Measurements from ENCODE around the gene REST.

The REST gene

GRCh38 chr4:56906489-56907393, 959 bp upstream of the REST start:
- Histone ChIP-seq H3K4me1 (ENCODE audit: low read depth, poor library complexity, severe bottlenecking) (peaks cover 22% of the 10 kb centered on the region), H3K4me3 (IDR thresholded peaks at IDR 0.05; ENCODE audit: insufficient read depth, low read depth, low read length) (peak overlapping the region; percentile 73), H2AFZ (ENCODE audit: low read depth) (peak overlapping the region; percentile 90), H3K27ac (no peak overlapping the region), H3K4me2 (peak overlapping the region; percentile 82), H3K79me2 (ENCODE audit: insufficient read depth, low read depth) (peaks cover 28% of the 10 kb centered on the region), H3K9ac (no peak overlapping the region), H4K20me1 (ENCODE audit: insufficient read depth) (no peaks in the 10 kb centered on the region), H3K36me3 (ENCODE audit: insufficient read depth) (peaks cover 2% of the 10 kb centered on the region; the same call in 1 of the 2 replicates), H3K27me3 (ENCODE audit: insufficient read depth, low read depth) (peaks cover 3% of the 10 kb centered on the region; the same call in 1 of the 2 replicates)
- TF ChIP-seq CTCF (conservative IDR thresholded peaks at IDR 0.05; ENCODE audit: low read depth, low read length): no peak

- peaks cover 38% of the 10 kb centered on the region for H3K4me1 ChIP-seq (ENCODE audit: low read depth, poor library complexity, severe bottlenecking)
- no peak for TF ChIP-seq CTCF (conservative IDR thresholded peaks at IDR 0.05; ENCODE audit: low read depth, low read length)
- peaks cover 5% of the 10 kb centered on the region; the same call in 1 of the 2 replicates for H3K36me3 ChIP-seq (ENCODE audit: insufficient read depth)
- H3K4me2 ChIP-seq: peak overlapping the region; percentile 96
- H3K4me3 ChIP-seq (IDR thresholded peaks at IDR 0.05; ENCODE audit: insufficient read depth, low read depth, low read length): peak overlapping the region; percentile 72
- peak overlapping the region; percentile 80 for H2AFZ ChIP-seq (ENCODE audit: low read depth)
- no peaks in the 10 kb centered on the region for H4K20me1 ChIP-seq (ENCODE audit: insufficient read depth)
- H3K9ac ChIP-seq: peak overlapping the region; percentile 91
- H3K79me2 ChIP-seq (ENCODE audit: insufficient read depth, low read depth): peaks cover 46% of the 10 kb centered on the region
- H3K27ac ChIP-seq: peak overlapping the region; percentile 91
- H3K27me3 ChIP-seq (ENCODE audit: insufficient read depth, low read depth): peaks cover 3% of the 10 kb centered on the region; the same call in 1 of the 2 replicates
Measured at GRCh38 chr4:56908206-56909085, 746 bp downstream of the REST start.

GRCh38 chr4:56909086-56909894, 1.6 kb downstream of the REST start:
- H3K4me3 ChIP-seq (IDR thresholded peaks at IDR 0.05; ENCODE audit: insufficient read depth, low read depth, low read length): peak overlapping the region; percentile 72
- H3K9ac ChIP-seq: peak overlapping the region; percentile 91
- peak overlapping the region; percentile 80 for H2AFZ ChIP-seq (ENCODE audit: low read depth)
- H3K4me1 ChIP-seq (ENCODE audit: low read depth, poor library complexity, severe bottlenecking): peaks cover 46% of the 10 kb centered on the region
- peak overlapping the region; percentile 91 for H3K27ac ChIP-seq
- H3K36me3 ChIP-seq (ENCODE audit: insufficient read depth): peaks cover 5% of the 10 kb centered on the region; the same call in 1 of the 2 replicates
- H3K79me2 ChIP-seq (ENCODE audit: insufficient read depth, low read depth): peaks cover 54% of the 10 kb centered on the region
- H3K27me3 ChIP-seq (ENCODE audit: insufficient read depth, low read depth): peaks cover 3% of the 10 kb centered on the region; the same call in 1 of the 2 replicates
- H3K4me2 ChIP-seq: peak overlapping the region; percentile 96
- TF ChIP-seq CTCF (conservative IDR thresholded peaks at IDR 0.05; ENCODE audit: low read depth, low read length): no peak
- H4K20me1 ChIP-seq (ENCODE audit: insufficient read depth): no peaks in the 10 kb centered on the region

All from KMS-11 (cell line).